ENCODE measurements around the gene ADGRV1.

GRCh38 chr5:90888511-90889324 lies 330.1 kb downstream of the ADGRV1 start:
- TF ChIP-seq CTCF (conservative IDR thresholded peaks at IDR 0.05; ENCODE audit: low read length) = no peak
- no peak for TF ChIP-seq EZH2phosphoT487 (IDR thresholded peaks at IDR 0.05; ENCODE audit: borderline replicate concordance, low read depth, low read length)
